Type B pancreatic cell (in vitro differentiated cells): Measurements from ENCODE around the gene RAB40C. TPM values are rescaled to one million over a fixed set of nuclear protein-coding genes. Genes with fewer than 3 reads are reported as not detected.

ENCODE experiments used
- DNase-seq: peaks from one replicate; pipeline ENCODE4 v3.0.0; 2021; ENCODE audit warnings: mixed read lengths; ENCODE audit not compliant: unreplicated experiment; ENCODE audit errors: extremely low spot score
- H3K27ac Mint-ChIP-seq: 2 replicates; pipeline ENCODE4 v1.8.0; 2021; ENCODE audit warnings: mild to moderate bottlenecking, mixed read lengths
- H3K27me3 Mint-ChIP-seq: 2 replicates; pipeline ENCODE4 v1.8.0; 2021; ENCODE audit warnings: mixed read lengths
- H3K36me3 Mint-ChIP-seq: 2 replicates; pipeline ENCODE4 v1.8.0; 2021; ENCODE audit warnings: mixed read lengths
- H3K4me1 Mint-ChIP-seq: one replicate; pipeline ENCODE4 v1.8.0; 2021; ENCODE audit warnings: mixed read lengths; ENCODE audit not compliant: unreplicated experiment
- H3K4me3 Mint-ChIP-seq: 2 replicates; pipeline ENCODE4 v1.8.0; 2021; ENCODE audit warnings: mild to moderate bottlenecking, mixed read lengths
- H3K9me3 Mint-ChIP-seq: 2 replicates; pipeline ENCODE4 v1.8.0; 2021; ENCODE audit warnings: mixed read lengths
- CTCF ChIP-seq: fragments of 200-600 bp; sonication (generic); conservative IDR thresholded peaks from 2 replicates; pipeline ENCODE4 v1.5.0; 2021; ENCODE audit warnings: antibody characterized with exemption, mild to moderate bottlenecking
- total RNA-seq: library from RNA; stranded (reverse); gene quantifications from 2 replicates; pipeline ENCODE4 v1.2.1, GENCODE V29; 2021; ENCODE audit warnings: low replicate concordance

Gene RAB40C
- total RNA-seq, 1 donor from 2014 or later, result 26.5 TPM

DNA sequence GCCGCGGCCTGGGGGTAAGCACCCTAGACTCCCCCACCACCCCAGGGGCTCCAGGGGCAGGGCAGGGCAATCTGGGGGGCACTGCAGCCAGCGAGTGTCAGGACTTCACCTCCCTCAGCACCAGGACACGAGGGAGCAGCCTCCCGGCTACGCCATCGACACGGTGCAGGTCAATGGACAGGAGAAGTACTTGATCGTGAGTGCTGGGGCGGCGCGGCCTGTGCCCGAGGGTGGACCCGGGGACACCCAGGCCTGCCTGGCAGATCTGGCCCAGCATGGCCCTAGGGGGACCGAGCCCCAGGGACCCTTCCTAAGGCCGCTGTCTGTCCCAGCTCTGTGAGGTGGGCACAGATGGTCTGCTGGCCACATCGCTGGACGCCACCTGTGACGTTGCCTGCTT is 82.5 kb downstream of the RAB40C start:
- no peak overlapping the region for H3K4me3 Mint-ChIP-seq
- DNase-seq, result no peak
- no peak for TF ChIP-seq CTCF
- H3K27me3 Mint-ChIP-seq, result peaks cover 5% of the 10 kb centered on the region
- H3K27ac Mint-ChIP-seq, result no peak overlapping the region
- peaks cover 4% of the 10 kb centered on the region for H3K4me1 Mint-ChIP-seq
- no peaks in the 10 kb centered on the region for H3K9me3 Mint-ChIP-seq
- H3K36me3 Mint-ChIP-seq, result no peaks in the 10 kb centered on the region

GRCh38 chr16:672851-673250 is 83.0 kb downstream of the RAB40C start:
- TF ChIP-seq CTCF, result no peak
- H3K27ac Mint-ChIP-seq, result no peak overlapping the region
- no peak for DNase-seq

DNA sequence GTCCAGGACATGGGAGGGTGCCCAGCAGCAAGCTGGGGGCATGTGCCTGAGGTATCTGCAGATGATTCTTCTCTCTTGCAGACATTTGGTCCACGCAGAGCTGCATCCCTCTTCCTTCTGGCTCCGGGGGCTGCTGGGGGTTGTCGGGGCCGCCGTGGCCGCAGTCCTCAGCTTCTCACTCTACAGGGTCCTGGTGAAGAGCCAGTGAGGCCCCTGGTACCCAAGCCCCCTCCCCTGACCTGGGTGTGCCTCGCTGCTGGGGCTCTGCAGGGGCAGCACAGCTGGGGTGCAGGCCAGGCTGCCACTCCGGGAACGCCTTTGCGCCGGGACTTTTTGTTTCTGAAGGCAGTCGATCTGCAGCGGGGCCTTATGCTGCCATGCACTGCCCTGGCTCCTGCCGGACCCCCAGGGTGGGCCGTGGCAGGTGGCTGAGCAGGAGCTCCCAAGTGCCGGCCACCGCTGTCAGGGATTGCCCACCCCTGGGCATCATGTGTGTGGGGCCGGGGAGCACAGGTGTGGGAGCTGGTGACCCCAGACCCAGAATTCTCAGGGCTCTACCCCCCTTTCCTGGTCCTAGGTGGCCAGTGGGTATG is 83.6 kb downstream of the RAB40C start:
- Mint-ChIP-seq H3K9me3 (no peaks in the 10 kb centered on the region), H3K36me3 (no peaks in the 10 kb centered on the region), H3K4me3 (no peak overlapping the region), H3K4me1 (no peaks in the 10 kb centered on the region), H3K27me3 (peaks cover 5% of the 10 kb centered on the region), H3K27ac (no peak overlapping the region)
- TF ChIP-seq CTCF, result no peak
- no peak for DNase-seq

More at GRCh38 chr16:672851-673250, 83.0 kb downstream of the RAB40C start:
- Mint-ChIP-seq H3K36me3 (no peaks in the 10 kb centered on the region), H3K9me3 (no peaks in the 10 kb centered on the region), H3K4me1 (no peaks in the 10 kb centered on the region), H3K27me3 (peaks cover 5% of the 10 kb centered on the region), H3K4me3 (peak overlapping the region; percentile 28)

GRCh38 chr16:674214-674881 is 84.5 kb downstream of the RAB40C start:
- Mint-ChIP-seq H3K4me3 (peak overlapping the region; percentile 69), H3K27me3 (peaks cover 5% of the 10 kb centered on the region), H3K4me1 (no peaks in the 10 kb centered on the region), H3K27ac (no peak overlapping the region), H3K36me3 (no peaks in the 10 kb centered on the region), H3K9me3 (no peaks in the 10 kb centered on the region)
- TF ChIP-seq CTCF, result no peak
- no peak for DNase-seq

DNA sequence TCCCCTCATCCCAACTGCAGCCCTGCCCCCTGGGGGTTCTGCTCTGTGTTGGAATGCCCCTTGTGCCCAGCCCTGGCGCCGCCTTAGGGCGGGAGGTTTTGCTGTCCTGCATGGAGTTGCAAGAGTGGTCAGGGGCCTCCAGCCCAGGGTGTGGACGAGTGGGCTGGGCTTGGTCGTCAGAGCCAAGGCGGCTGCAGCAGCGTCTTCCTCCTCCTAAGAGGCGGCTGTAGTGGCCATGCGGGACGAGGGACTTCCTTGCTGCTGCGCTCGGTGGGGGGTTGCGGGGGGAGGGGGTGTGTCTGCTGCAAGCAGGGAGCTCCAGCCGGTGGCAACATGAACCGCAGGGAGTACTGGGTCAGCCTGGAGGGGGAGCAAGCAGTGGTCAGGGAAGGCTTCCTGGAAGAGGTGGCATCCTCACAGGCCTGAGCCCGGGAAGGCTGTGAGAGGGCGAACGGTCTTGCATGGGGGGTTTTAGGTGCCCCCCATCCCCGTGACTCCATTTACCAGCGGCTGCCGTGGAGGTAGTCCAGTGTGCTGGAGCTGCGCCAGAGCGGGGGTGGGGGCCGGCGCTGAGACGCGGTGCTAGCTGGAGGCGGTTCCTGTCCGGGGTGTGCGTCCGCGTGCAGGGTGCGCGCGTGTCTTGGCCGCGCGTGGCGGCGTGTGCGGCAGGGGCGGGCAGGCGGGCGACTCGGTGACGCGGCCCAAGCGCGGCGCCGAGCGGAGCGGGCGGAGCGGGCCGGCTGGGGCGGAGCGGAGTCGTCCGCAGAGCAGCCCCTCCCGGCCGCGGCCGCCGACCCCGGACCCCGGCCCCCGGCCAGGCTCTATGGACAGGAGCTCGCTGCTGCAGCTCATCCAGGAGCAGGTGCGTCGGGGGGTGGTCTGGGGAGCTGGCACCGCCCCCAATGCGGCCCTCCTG is 85.4 kb downstream of the RAB40C start, which contains the start of gene RHBDL1:
Gene RHBDL1 (plus strand): TSS at position 704 of the 916 bp plus-strand sequence. CDS start 120 bp downstream, at position 824.
- Mint-ChIP-seq H3K4me3 (peak within 1 kb of the TSS; percentile 69), H3K4me1 (no peaks in the 10 kb centered on the region), H3K27me3 (peaks cover 5% of the 10 kb centered on the region), H3K9me3 (no peaks in the 10 kb centered on the region), H3K36me3 (no peaks in the 10 kb centered on the region), H3K27ac (peak within 1 kb of the TSS; percentile 29)
- no peak for DNase-seq
- no peak for TF ChIP-seq CTCF
